GM18520 (cell line): ENCODE results near the gene S100PBP.

Experiments
- ATAC-seq: cut with Tn5 transposase; IDR thresholded peaks from one replicate; pipeline ENCODE4 v1.9.1; 2021; ENCODE audit not compliant: unreplicated experiment

S100PBP gene

DNA sequence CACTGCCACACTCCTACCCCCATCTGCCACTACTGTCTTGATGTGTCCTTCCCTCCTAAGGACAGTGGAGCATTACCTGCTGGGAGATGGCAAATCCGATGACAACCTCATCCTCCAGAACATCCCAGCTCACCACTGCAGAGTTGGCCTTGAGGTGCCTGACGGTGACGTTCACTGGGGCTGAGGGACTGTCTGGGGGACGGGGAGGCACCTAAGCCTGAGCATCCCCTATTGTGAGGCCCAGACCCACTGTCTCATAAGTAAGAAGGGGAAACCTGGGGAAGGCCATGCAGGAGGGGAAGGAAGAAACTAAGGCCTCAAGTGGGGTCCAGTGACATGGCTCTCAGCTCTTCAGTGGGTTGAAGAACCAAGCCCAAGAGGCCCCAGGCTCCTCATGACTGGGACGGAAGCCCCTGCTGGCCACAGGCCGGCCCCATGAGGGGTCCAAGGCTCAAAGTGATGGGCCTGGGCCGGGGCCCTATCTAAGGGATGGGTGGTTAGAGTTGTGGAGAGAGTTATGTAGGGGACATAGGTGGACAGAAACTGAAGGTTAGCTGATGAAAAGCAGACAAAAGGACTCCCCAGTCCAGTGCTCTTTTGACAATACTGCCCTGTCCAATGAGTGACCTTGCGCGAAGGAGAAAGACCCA, 51.5 kb downstream of the S100PBP start:
- no peak for ATAC-seq

DNA sequence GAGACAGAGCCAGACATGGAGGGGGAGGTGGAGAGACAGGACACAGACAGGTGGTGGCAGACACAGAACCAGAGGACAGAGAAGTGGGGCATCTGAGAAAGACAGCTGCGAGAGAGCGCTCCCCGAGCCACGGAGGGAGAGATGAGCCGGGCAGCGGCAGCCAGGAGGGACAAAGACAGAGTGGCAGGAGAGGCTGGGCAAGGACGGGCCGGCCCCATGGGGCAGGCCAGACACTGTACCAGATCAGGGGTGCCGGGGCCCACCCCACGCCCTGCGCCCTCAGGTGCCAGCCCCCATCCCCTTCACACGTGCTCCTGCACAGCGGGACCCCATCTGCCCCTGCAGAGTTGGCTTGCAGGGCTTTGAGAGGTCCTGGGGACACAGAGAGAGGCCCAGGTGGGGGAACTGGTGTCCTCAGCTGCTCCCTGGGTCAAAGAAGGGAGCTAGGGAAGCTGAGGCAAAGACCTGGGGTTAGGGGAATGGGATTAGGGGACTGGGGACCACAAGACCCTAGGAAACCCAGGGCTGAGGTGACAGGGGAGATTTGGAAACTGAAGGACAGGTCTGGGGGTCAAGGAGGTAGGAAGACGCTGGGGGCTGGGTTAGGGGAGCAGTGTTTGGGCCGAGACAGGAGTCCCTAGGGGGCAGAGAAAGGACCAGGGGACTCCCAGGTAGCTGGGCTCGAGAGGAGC, 52.6 kb downstream of the S100PBP start:
- no peak for ATAC-seq

DNA sequence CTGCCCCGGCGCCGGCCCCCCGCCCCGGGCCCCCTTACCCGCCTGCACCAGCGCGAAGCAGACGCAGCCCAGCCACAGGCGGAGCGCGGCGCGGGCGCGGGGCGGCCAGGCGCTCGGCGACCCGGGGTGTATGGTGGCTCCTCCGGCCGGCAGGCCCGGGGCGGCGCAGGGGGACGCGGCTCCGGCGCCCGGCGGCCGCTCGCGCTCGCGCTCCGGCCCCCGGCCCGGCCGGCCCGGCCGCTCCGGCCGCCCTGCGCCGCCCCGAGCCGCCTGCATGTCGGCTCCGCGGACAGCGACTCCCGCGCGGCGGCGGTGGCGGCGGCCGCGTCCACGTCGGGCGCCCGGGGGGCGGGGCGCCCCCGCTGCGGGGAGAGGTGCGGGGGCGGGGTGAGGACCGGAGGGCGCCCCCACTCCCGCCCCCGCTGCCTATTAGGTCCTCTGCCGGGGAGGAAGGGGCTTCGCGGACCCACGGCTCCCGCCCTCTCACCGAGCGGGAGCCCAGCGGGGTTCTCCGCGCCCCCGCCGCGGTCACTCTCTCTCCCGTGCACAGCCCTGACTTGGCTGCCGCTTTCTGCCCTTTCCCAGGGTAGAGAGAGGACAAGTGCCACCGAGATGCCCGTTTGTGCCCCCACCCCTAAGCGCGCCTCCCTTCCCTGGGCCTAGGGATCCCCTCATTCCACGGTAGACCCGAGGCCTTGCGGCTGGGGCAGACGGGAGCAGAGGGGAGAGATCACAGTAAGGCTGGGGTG, 53.3 kb downstream of the S100PBP start, which contains the start of gene FNDC5:
Gene FNDC5 (minus strand): TSS at position 298 of the 749 bp plus-strand sequence.
- no peak for ATAC-seq

DNA sequence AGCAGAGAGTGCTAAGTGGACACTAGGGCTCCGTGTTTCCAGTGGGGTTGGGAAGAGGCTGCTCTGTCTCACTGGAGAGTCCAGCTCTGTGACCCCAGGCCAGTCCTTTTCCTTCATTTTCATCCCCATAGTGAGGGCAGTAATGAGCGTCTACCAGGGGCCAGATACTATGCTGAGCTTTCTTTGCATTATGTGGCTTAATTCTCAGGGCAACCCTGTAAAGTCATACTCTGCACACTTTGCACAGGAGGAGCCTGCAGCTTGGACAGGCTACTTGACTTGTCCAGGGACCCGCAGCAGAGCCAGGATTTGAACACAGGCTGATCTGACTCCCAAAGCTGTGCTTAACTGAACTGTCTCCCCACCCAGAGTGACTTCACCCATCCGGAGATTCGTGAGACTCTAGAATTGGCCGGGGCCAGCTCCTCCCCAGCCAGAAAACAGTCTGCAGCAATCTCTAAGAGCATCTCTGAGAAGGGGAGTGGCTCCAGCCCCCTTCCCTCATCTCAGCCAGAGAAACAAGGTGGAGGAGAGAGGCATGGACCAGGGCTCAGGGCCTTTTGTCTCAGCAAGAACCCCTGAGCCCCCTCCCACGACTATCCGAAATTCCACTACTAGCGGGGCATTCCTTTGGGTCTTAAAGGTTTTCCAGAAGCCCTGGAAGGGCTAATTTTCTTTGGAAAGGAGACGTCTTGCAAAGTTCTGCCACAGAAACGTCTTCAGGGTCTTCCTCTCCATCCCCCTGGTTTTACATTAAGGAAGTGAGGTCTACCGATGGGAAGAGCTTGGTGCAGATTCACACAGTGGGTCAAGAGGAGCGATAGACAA, 54.1 kb downstream of the S100PBP start:
- no peak for ATAC-seq

- no peak for ATAC-seq
Measured at GRCh38 chr1:32872192-32872460, 54.7 kb downstream of the S100PBP start.

GRCh38 chr1:32873484-32873883, 56.0 kb downstream of the S100PBP start:
- ATAC-seq = no peak

- ATAC-seq = no peak
Measured at GRCh38 chr1:32874860-32875752, 57.7 kb downstream of the S100PBP start.

GRCh38 chr1:32876341-32877210, 59.1 kb downstream of the S100PBP start:
- ATAC-seq = no peak

DNA sequence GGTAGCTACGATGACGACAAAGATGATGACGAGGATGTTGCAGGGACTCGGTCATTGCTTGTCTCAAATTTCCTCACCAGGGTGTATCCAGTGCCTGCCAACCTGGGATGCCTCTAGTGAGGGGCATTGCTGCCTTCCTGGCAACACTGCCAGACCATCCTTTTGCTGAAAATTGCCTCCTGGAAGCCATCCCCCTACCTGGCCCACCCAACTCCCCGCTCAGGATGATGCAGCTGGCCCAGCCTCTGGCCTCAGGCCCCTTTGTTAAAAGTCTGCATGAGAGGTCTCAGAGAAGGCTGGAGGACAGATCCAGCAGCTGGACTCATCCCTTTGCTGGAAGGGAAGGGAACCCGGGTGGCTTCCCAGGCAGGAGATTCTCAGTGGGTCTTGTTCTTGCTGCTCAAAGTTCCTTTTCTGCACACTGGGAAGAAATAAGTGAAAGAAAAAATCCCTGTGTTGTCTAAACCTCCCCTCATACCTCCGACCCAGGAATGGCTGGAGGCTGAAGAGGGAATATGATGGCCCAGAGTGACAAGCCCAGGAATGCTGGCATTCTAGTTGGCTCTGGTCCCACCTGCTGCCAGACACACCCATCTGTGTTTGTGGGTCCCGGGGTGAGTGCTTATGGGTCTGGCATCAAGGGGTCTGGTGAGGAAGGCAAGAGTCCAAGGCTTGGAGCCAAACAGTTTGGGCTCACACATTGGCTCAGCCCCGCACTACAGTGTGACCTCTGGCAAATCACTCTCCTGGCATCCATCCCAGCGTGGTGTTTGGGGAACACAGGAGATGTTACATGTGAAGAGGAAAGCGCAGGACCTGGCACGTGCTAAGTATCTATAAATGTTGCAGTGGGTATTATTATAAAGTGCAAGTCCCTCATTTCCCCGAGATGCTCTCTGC, 60.0 kb downstream of the S100PBP start:
- no peak for ATAC-seq

DNA sequence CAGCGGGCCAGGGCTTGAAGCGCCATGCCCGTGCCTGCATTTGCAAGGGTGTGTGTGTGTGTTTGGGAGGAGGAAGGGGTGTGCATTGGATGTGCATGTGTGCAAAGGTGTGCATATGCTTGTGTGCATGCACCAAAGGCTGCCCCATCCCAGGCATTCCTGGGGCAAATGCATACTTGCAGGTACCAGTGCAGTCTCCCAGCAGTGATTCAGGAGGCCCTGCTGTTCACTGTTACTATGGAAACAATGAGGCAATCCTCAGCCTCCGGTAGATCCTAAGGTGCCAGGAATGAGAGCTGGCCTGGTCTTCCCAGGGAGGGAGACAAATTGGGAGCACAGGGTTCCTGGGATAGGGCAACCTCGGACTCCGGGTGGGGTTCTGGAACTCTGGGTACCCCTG, 60.7 kb downstream of the S100PBP start:
- ATAC-seq = no peak

DNA sequence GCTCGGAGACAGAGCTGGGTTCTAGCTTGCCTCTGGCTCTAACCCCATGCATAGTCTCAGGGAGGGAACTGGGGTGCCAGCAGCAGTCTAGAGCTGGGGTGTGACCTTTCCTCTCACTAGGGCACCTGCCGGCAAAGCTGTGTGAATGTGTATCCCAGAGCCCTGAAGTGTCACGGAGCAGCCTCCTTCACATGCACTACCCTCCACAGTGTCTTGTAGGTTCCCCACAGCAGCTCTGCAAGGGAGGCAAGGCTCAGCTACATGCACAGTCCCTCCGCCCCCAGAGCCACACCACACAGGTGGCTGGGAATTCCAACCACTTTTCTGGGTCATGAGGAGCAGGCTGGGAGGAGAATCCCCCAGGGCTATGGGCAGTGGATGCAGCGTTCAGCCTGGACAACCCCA, 61.2 kb downstream of the S100PBP start:
- ATAC-seq = no peak

GRCh38 chr1:32881291-32881690, 63.8 kb downstream of the S100PBP start:
- no peak for ATAC-seq

GRCh38 chr1:32881871-32882850, 64.7 kb downstream of the S100PBP start:
- no peak for ATAC-seq

DNA sequence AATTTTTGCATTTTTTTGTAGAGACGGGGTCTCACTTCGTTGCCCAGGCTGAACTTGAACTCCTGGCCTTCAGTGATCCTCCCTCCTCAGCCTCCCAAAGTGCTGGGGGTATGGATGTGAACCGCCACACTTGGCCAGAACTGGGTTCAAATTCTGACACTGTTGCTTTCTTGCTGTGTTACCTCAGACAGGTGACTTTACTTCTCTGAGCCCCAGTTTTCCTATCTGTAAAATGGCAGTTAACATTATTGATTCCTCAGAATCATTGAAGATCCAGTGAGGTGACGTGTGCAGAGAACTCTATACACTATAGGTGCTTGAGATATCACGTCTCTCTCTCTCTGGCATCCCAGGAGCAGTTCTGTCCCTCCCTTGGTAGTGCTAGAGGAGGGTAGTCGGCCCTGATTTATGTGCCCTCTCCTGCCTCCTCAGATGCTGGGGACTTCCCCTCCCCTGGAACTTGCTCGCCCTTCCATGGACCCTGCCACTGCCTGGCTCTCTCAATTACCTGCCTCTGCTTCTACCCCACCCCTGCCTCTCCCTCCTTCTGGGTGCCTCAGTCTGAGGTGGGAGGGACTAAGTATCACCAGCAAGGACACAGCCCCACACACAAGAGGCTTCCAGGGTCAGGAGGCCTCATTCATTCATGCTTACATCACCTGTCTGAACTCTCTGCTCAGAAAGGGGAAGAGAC, 66.0 kb downstream of the S100PBP start:
- ATAC-seq = no peak

DNA sequence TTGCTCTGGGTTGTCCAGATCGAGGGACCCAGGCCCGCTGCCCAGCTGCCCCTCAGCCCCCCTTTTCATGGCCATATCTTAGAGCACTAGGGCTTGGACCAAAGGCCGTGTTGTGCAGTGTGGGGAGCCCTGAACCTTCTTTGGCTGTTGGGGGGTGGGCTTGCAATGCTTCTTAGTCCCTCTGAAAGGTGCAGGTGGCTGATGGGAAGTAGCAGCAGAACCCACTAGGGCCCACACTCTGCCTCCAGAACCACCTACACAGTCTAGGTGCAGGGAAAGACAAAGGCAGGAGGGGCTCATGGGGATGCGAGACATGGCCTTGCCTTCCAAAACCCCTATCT, 66.5 kb downstream of the S100PBP start:
- no peak for ATAC-seq

- ATAC-seq = no peak
Measured at GRCh38 chr1:32884726-32885125, 67.3 kb downstream of the S100PBP start.

GRCh38 chr1:32885676-32886003, 68.2 kb downstream of the S100PBP start:
- no peak for ATAC-seq
